NCI-H2196 (cell line): ENCODE measurements around the gene RSU1.
"Not testable (repeated sequence)": the region's sequence is repeated elsewhere in the genome, so short reads cannot be mapped to it uniquely, and the experiment has no call there.

Experiments
- DNase-seq: peaks from one replicate; lab custom pipeline; 2025; ENCODE audit not compliant: unreplicated experiment; lab: John Stamatoyannopoulos, UW

RSU1 gene

GRCh38 chr10:16788125-16788524, 29.1 kb downstream of the RSU1 start:
- DNase-seq = no peak

- DNase-seq = no peak
These were observed 29.8 kb downstream of the RSU1 start for GRCh38 chr10:16787361-16787791.

GRCh38 chr10:16780338-16780880, 36.8 kb downstream of the RSU1 start:
- no peak for DNase-seq

GRCh38 chr10:16779384-16779915, 37.8 kb downstream of the RSU1 start:
- DNase-seq = no peak

- peak; percentile 48 for DNase-seq
These were observed 39.5 kb downstream of the RSU1 start for GRCh38 chr10:16777473-16778370.

- DNase-seq = no peak
These were observed 40.3 kb downstream of the RSU1 start for GRCh38 chr10:16776896-16777295.

GRCh38 chr10:16773334-16773733, 43.9 kb downstream of the RSU1 start:
- no peak for DNase-seq

- DNase-seq = no peak
These were observed 46.6 kb downstream of the RSU1 start for GRCh38 chr10:16770670-16771069.

GRCh38 chr10:16770141-16770540, 47.1 kb downstream of the RSU1 start:
- no peak for DNase-seq

GRCh38 chr10:16769331-16769730, 47.9 kb downstream of the RSU1 start:
- DNase-seq = no peak

GRCh38 chr10:16768702-16769101, 48.5 kb downstream of the RSU1 start:
- DNase-seq = no peak

GRCh38 chr10:16765509-16766375, 51.5 kb downstream of the RSU1 start:
- no peak for DNase-seq

GRCh38 chr10:16761300-16761699, 55.9 kb downstream of the RSU1 start:
- no peak for DNase-seq

- no peak for DNase-seq
These were observed 60.5 kb downstream of the RSU1 start for GRCh38 chr10:16756561-16757221.

- DNase-seq = no peak
These were observed 62.5 kb downstream of the RSU1 start for GRCh38 chr10:16754765-16755164.

- not testable (repeated sequence) for DNase-seq
These were observed 64.4 kb downstream of the RSU1 start for GRCh38 chr10:16752849-16753248.

GRCh38 chr10:16752099-16752498, 65.1 kb downstream of the RSU1 start:
- no peak for DNase-seq

GRCh38 chr10:16751244-16751643, 66.0 kb downstream of the RSU1 start:
- DNase-seq = no peak

- no peak for DNase-seq
These were observed 66.8 kb downstream of the RSU1 start for GRCh38 chr10:16750461-16750860.

- no peak for DNase-seq
These were observed 68.5 kb downstream of the RSU1 start for GRCh38 chr10:16748749-16749148.

GRCh38 chr10:16746856-16747255, 70.4 kb downstream of the RSU1 start:
- no peak for DNase-seq
